Breast epithelium (tissue), 4 donors: ENCODE data around the gene CYP24A1. TPM values are rescaled to one million over a fixed set of nuclear protein-coding genes. Genes with fewer than 3 reads are reported as not detected.
"Not testable (repeated sequence)": the region's sequence is repeated elsewhere in the genome, so short reads cannot be mapped to it uniquely, and the experiment has no call there.

Source experiments
- DNase-seq, 2 donors: peaks; one replicate each; pipeline ENCODE4 v3.0.0-alpha.2; 2019; ENCODE audit warnings: low spot score in 2 of 2
- H3K27ac ChIP-seq, 2 donors: fragments of 200-600 bp; sonication (generic) in 1 of 2; one replicate each; pipeline ENCODE4 v1.5.1; 2016 to 2019; ENCODE audit warnings: mild to moderate bottlenecking in 1 of 2
- H3K27me3 ChIP-seq, 2 donors: fragments of 200-600 bp; sonication (generic) in 1 of 2; one replicate each; pipeline versions ENCODE4 v1.5.1 to v1.6.0; 2017 to 2019; ENCODE audit warnings: control low read depth in 1 of 2, mild to moderate bottlenecking in 1 of 2
- H3K36me3 ChIP-seq: fragments of 200-600 bp; one replicate; pipeline ENCODE4 v1.5.1; 2019
- H3K4me1 ChIP-seq, 2 donors: fragments of 200-600 bp; sonication (generic); one replicate each; pipeline ENCODE4 v1.5.1; 2016 to 2019; ENCODE audit warnings: control low read depth in 1 of 2
- H3K4me3 ChIP-seq, 3 donors: fragments of 200-600 bp; sonication (generic); 1 replicate in 2 of 3; 2 replicates in 1 of 3; pipeline ENCODE4 v1.5.1; 2016 to 2019; ENCODE audit warnings: mild to moderate bottlenecking in 3 of 3, moderate library complexity in 2 of 3
- H3K9me3 ChIP-seq, 2 donors: fragments of 200-600 bp; sonication (generic) in 1 of 2; one replicate each; pipeline ENCODE4 v1.5.1; 2016 to 2019; ENCODE audit warnings: control low read depth in 1 of 2
- POLR2A ChIP-seq: fragments of 450-650 bp; IDR thresholded peaks from one replicate; pipeline ENCODE4 v1.6.1; 2016; ENCODE audit warnings: antibody characterized with exemption, mild to moderate bottlenecking, moderate library complexity
- POLR2AphosphoS5 ChIP-seq, 3 donors: sonication (generic); formaldehyde crosslinking; IDR thresholded peaks; one replicate each; pipeline ENCODE4 v1.6.1; 2017; ENCODE audit warnings: antibody characterized with exemption in 3 of 3
- intact Hi-C: fragments of 100-400 bp; cut with DNase I; formaldehyde crosslinking; loops from one replicate; pipeline ENCODE4 v1.15.1; 2023; ENCODE audit warnings: low total_unique reads
- total RNA-seq, 3 donors: library from RNA; depleted of rRNA; stranded (reverse); fragments of >200 nt; gene quantifications; one replicate each; pipeline ENCODE4 v1.1.0, GENCODE V29; 2016
- TF ChIP-seq, protein P1 (sequence below), 3 donors: fragments of 450-650 bp; IDR thresholded peaks; one replicate each; pipeline ENCODE4 v1.5.1; 2016 to 2017; ENCODE audit warnings: antibody characterized with exemption in 3 of 3, mild to moderate bottlenecking in 3 of 3, moderate library complexity in 3 of 3

Gene CYP24A1
- total RNA-seq, 3 donors from 2014 or later: 2.0 to 6.4 TPM; not detected in 1

- intact Hi-C loops: no loop called here
- no peaks in the 10 kb centered on the region for H3K36me3 ChIP-seq
- H3K4me3 ChIP-seq: no peak overlapping the region
- H3K4me1 ChIP-seq: no peaks in the 10 kb centered on the region
- TF ChIP-seq POLR2AphosphoS5 (IDR thresholded peaks at IDR 0.05): no peak
- TF ChIP-seq, protein P1, sequence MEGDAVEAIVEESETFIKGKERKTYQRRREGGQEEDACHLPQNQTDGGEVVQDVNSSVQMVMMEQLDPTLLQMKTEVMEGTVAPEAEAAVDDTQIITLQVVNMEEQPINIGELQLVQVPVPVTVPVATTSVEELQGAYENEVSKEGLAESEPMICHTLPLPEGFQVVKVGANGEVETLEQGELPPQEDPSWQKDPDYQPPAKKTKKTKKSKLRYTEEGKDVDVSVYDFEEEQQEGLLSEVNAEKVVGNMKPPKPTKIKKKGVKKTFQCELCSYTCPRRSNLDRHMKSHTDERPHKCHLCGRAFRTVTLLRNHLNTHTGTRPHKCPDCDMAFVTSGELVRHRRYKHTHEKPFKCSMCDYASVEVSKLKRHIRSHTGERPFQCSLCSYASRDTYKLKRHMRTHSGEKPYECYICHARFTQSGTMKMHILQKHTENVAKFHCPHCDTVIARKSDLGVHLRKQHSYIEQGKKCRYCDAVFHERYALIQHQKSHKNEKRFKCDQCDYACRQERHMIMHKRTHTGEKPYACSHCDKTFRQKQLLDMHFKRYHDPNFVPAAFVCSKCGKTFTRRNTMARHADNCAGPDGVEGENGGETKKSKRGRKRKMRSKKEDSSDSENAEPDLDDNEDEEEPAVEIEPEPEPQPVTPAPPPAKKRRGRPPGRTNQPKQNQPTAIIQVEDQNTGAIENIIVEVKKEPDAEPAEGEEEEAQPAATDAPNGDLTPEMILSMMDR (IDR thresholded peaks at IDR 0.05): no peak
- no peak for TF ChIP-seq POLR2A
- no peaks in the 10 kb centered on the region for H3K9me3 ChIP-seq
- H3K27me3 ChIP-seq: no peaks in the 10 kb centered on the region
- no peak for DNase-seq
- peak overlapping the region in 1 of 2 donors; percentile 77 for H3K27ac ChIP-seq
These were observed 39.2 kb downstream of the CYP24A1 start for GRCh38 chr20:54134445-54135220.

GRCh38 chr20:54133434-54134427 is 40.1 kb downstream of the CYP24A1 start:
- no peaks in the 10 kb centered on the region for H3K9me3 ChIP-seq
- H3K27ac ChIP-seq: peak overlapping the region; percentile 77 to 84
- intact Hi-C loops: no loop called here
- H3K4me1 ChIP-seq: no peaks in the 10 kb centered on the region
- TF ChIP-seq POLR2AphosphoS5 (IDR thresholded peaks at IDR 0.05) (no peak), POLR2A (no peak)
- TF ChIP-seq, protein P1 (IDR thresholded peaks at IDR 0.05): no peak
- DNase-seq: peak in 1 of 2 donors; percentile 34
- H3K27me3 ChIP-seq: no peaks in the 10 kb centered on the region
- peak overlapping the region in 1 of 3 donors; percentile 0 for H3K4me3 ChIP-seq
- H3K36me3 ChIP-seq: no peaks in the 10 kb centered on the region

- Histone ChIP-seq H3K36me3 (no peaks in the 10 kb centered on the region), H3K27ac (peak overlapping the region; percentile 77 to 84), H3K27me3 (no peaks in the 10 kb centered on the region), H3K4me1 (no peaks in the 10 kb centered on the region), H3K9me3 (no peaks in the 10 kb centered on the region), H3K4me3 (peak overlapping the region in 1 of 3 donors; percentile 0)
- TF ChIP-seq POLR2AphosphoS5 (IDR thresholded peaks at IDR 0.05): peak; percentile 66 to 81 (median 67)
- peak; percentile 8 for TF ChIP-seq POLR2A
- TF ChIP-seq, protein P1 (IDR thresholded peaks at IDR 0.05): no peak
- DNase-seq: peak in 1 of 2 donors; percentile 42
- intact Hi-C loops: no loop called here
These were observed 41.0 kb downstream of the CYP24A1 start for GRCh38 chr20:54132612-54133433.

- H3K4me1 ChIP-seq: no peaks in the 10 kb centered on the region
- no peaks in the 10 kb centered on the region for H3K27me3 ChIP-seq
- H3K36me3 ChIP-seq: no peaks in the 10 kb centered on the region
- DNase-seq: no peak
- no peak for TF ChIP-seq POLR2AphosphoS5 (IDR thresholded peaks at IDR 0.05)
- no peak for TF ChIP-seq POLR2A
- peak overlapping the region; percentile 77 to 84 for H3K27ac ChIP-seq
- no peaks in the 10 kb centered on the region for H3K9me3 ChIP-seq
- no peak overlapping the region for H3K4me3 ChIP-seq
- intact Hi-C loops: no loop called here
These were observed 41.8 kb downstream of the CYP24A1 start for GRCh38 chr20:54131675-54132611.

- not testable (repeated sequence) for H3K27ac ChIP-seq
These were observed 42.7 kb downstream of the CYP24A1 start for GRCh38 chr20:54131125-54131524.

More at GRCh38 chr20:54131125-54131524, 42.7 kb downstream of the CYP24A1 start:
- DNase-seq, intact Hi-C loops, H3K9me3 ChIP-seq, H3K27me3 ChIP-seq, H3K4me3 ChIP-seq, H3K4me1 ChIP-seq, H3K36me3 ChIP-seq: not testable (repeated sequence)
